GM12801 (cell line): ENCODE measurements around the gene DPP10.

Experiments
- CTCF ChIP-seq: IDR thresholded peaks from one replicate; pipeline ENCODE4 v1.5.1; 2011; ENCODE audit warnings: control low read depth; ENCODE audit not compliant: insufficient read length; ENCODE audit errors: extremely low read depth

DPP10 gene

GRCh38 chr2:114642988-114643553 lies 200.6 kb downstream of the DPP10 start:
- TF ChIP-seq CTCF = no peak

- TF ChIP-seq CTCF = no peak
Observed at GRCh38 chr2:114651933-114652332, 209.5 kb downstream of the DPP10 start.

GRCh38 chr2:114659880-114660279 lies 217.4 kb downstream of the DPP10 start:
- no peak for TF ChIP-seq CTCF

GRCh38 chr2:114661971-114662939 lies 219.8 kb downstream of the DPP10 start:
- no peak for TF ChIP-seq CTCF

GRCh38 chr2:114668415-114668814 lies 226.0 kb downstream of the DPP10 start:
- no peak for TF ChIP-seq CTCF

GRCh38 chr2:114683251-114683650 lies 240.8 kb downstream of the DPP10 start:
- TF ChIP-seq CTCF = no peak

- TF ChIP-seq CTCF = no peak
Observed at GRCh38 chr2:114684403-114684802, 242.0 kb downstream of the DPP10 start.
